Measurements from ENCODE around the gene ME3. TPM values are rescaled to one million over a fixed set of nuclear protein-coding genes. Genes with fewer than 3 reads are reported as not detected.
"Not testable (repeated sequence)": the region's sequence is repeated elsewhere in the genome, so short reads cannot be mapped to it uniquely, and the experiment has no call there.

The ME3 gene
- total RNA-seq, 2 donors from 2014 or later = 2.1 to 2.5 TPM

DNA sequence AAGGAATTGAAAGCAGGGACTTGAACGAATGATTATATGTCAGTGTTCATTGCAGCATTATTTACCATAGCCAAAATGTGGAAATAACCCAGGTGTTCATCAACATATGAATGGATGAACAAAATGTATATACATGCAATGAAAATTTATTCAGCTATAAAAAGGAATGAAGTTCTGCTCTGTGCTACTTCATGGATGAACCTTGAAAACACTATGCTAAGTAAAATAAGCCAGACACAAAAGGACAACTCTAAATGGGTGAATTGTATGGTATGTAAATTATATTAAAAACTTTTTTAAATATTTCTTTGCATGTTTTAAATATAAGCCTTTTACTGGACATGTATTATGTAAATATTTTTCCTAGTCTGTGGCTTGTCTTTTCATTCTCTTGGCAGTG lies 107.0 kb downstream of the ME3 start:
- Mint-ChIP-seq H3K27ac (no peak overlapping the region), H3K36me3 (ENCODE audit: insufficient read depth in 2 of 2) (no peaks in the 10 kb centered on the region)
- no peak for ATAC-seq (replicated peaks in 1 of 2)

GRCh38 chr11:86562842-86563241 lies 109.6 kb downstream of the ME3 start:
- H3K9me3 Mint-ChIP-seq; H3K4me3 Mint-ChIP-seq; H3K27me3 Mint-ChIP-seq (ENCODE audit: low read depth); ATAC-seq (replicated peaks in 1 of 2); DNase-seq; H3K36me3 Mint-ChIP-seq (ENCODE audit: insufficient read depth in 2 of 2); H3K27ac Mint-ChIP-seq; H3K4me1 Mint-ChIP-seq (ENCODE audit: low read depth): not testable (repeated sequence)

More for the DNA sequence above, 107.0 kb downstream of the ME3 start:
- Mint-ChIP-seq H3K4me1 (ENCODE audit: low read depth) (no peaks in the 10 kb centered on the region), H3K27me3 (ENCODE audit: low read depth) (peaks cover 7% of the 10 kb centered on the region), H3K9me3 (peaks cover 0 to 6% of the 10 kb centered on the region in 2 donors), H3K4me3 (no peak overlapping the region)
- DNase-seq = no peak

- Mint-ChIP-seq H3K9me3 (peaks cover 0 to 9% of the 10 kb centered on the region in 2 donors), H3K27ac (no peak overlapping the region), H3K4me1 (ENCODE audit: low read depth) (no peaks in the 10 kb centered on the region), H3K4me3 (no peak overlapping the region), H3K36me3 (ENCODE audit: insufficient read depth in 2 of 2) (no peaks in the 10 kb centered on the region), H3K27me3 (ENCODE audit: low read depth) (peaks cover 7% of the 10 kb centered on the region)
- ATAC-seq (replicated peaks in 1 of 2) = no peak
- DNase-seq = no peak
These were observed 113.0 kb downstream of the ME3 start for GRCh38 chr11:86559311-86559945.

DNA sequence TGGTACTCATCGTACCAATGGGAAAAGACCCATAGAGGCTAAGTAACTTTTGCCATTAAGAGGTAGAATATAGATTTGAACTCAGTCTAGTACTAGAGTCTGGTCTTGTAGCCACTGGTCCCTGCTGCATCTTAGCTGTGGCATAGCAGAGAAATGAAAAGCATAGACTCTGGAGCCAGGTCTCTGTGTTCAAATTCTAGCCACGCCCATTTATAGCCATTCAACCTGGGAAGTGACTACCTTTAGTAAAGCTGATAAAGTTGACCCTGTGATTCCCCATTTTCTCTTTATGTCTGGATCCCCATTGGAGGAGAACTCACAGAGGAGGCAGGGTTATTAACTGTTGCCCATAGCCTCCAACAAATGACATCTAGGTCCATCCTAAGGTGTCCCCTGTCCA lies 113.6 kb downstream of the ME3 start:
- H3K4me3 Mint-ChIP-seq = no peak overlapping the region
- peaks cover 7% of the 10 kb centered on the region for H3K27me3 Mint-ChIP-seq (ENCODE audit: low read depth)
- ATAC-seq (replicated peaks in 1 of 2) = no peak
- no peak overlapping the region for H3K27ac Mint-ChIP-seq
- H3K36me3 Mint-ChIP-seq (ENCODE audit: insufficient read depth in 2 of 2) = no peaks in the 10 kb centered on the region
- H3K9me3 Mint-ChIP-seq = peaks cover 0 to 9% of the 10 kb centered on the region in 2 donors
- DNase-seq = no peak
- no peaks in the 10 kb centered on the region for H3K4me1 Mint-ChIP-seq (ENCODE audit: low read depth)

- Mint-ChIP-seq H3K9me3 (peaks cover 0 to 9% of the 10 kb centered on the region in 2 donors), H3K4me1 (ENCODE audit: low read depth) (no peaks in the 10 kb centered on the region), H3K4me3 (no peak overlapping the region), H3K27me3 (ENCODE audit: low read depth) (peaks cover 6% of the 10 kb centered on the region), H3K27ac (no peak overlapping the region), H3K36me3 (ENCODE audit: insufficient read depth in 2 of 2) (no peaks in the 10 kb centered on the region)
- ATAC-seq (replicated peaks in 1 of 2) (no peak), DNase-seq (no peak)
These were observed 114.2 kb downstream of the ME3 start for GRCh38 chr11:86558207-86558606.

GRCh38 chr11:86555866-86556265 lies 116.5 kb downstream of the ME3 start:
- DNase-seq (no peak), ATAC-seq (replicated peaks in 1 of 2) (no peak)
- Mint-ChIP-seq H3K27me3 (ENCODE audit: low read depth) (no peaks in the 10 kb centered on the region), H3K9me3 (peaks cover 0 to 3% of the 10 kb centered on the region in 2 donors), H3K4me3 (no peak overlapping the region), H3K36me3 (ENCODE audit: insufficient read depth in 2 of 2) (no peaks in the 10 kb centered on the region), H3K4me1 (ENCODE audit: low read depth) (no peaks in the 10 kb centered on the region), H3K27ac (no peak overlapping the region)

GRCh38 chr11:86555401-86555800 lies 117.0 kb downstream of the ME3 start:
- ATAC-seq (replicated peaks in 1 of 2) = no peak
- H3K4me3 Mint-ChIP-seq = no peak overlapping the region
- H3K4me1 Mint-ChIP-seq (ENCODE audit: low read depth) = no peaks in the 10 kb centered on the region
- H3K27me3 Mint-ChIP-seq (ENCODE audit: low read depth) = no peaks in the 10 kb centered on the region
- no peak for DNase-seq
- H3K36me3 Mint-ChIP-seq (ENCODE audit: insufficient read depth in 2 of 2) = no peaks in the 10 kb centered on the region
- peaks cover 0 to 3% of the 10 kb centered on the region in 2 donors for H3K9me3 Mint-ChIP-seq
- H3K27ac Mint-ChIP-seq = no peak overlapping the region

- no peak overlapping the region for H3K4me3 Mint-ChIP-seq
- ATAC-seq (replicated peaks in 1 of 2) (no peak), DNase-seq (no peak)
- H3K36me3 Mint-ChIP-seq (ENCODE audit: insufficient read depth in 2 of 2) = no peaks in the 10 kb centered on the region
- H3K9me3 Mint-ChIP-seq = no peaks in the 10 kb centered on the region
- H3K27ac Mint-ChIP-seq = no peak overlapping the region
- H3K4me1 Mint-ChIP-seq (ENCODE audit: low read depth) = no peaks in the 10 kb centered on the region
- no peaks in the 10 kb centered on the region for H3K27me3 Mint-ChIP-seq (ENCODE audit: low read depth)
These were observed 119.2 kb downstream of the ME3 start for GRCh38 chr11:86553265-86553664.

- Mint-ChIP-seq H3K27ac (no peak overlapping the region), H3K9me3 (peaks cover 0 to under 1% of the 10 kb centered on the region in 2 donors), H3K4me1 (ENCODE audit: low read depth) (no peaks in the 10 kb centered on the region), H3K4me3 (no peak overlapping the region), H3K36me3 (ENCODE audit: insufficient read depth in 2 of 2) (no peaks in the 10 kb centered on the region), H3K27me3 (ENCODE audit: low read depth) (no peaks in the 10 kb centered on the region)
- DNase-seq (no peak), ATAC-seq (replicated peaks in 1 of 2) (no peak)
These were observed 120.9 kb downstream of the ME3 start for GRCh38 chr11:86551288-86552092.

DNA sequence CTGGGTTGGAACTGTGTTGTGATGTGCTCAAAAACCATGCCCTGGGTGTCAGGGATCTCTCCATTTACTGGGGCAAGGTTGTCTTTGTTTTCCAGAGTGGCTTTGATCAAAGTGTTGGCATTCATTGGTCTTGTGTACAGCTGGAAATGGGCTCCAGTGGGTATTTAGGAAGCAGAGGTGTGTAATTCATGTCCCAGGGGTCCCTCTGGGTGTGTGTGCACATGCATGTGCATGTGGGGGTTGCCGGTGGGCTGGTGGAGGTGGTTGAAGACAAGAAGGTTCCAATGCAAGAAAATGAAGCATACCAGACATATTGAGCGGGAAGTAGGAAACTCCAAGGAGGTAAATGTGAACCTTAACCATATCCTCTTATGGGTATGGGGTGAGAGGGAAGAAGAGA lies 121.7 kb downstream of the ME3 start:
- H3K27ac Mint-ChIP-seq = no peak overlapping the region
- ATAC-seq (replicated peaks in 1 of 2) (no peak), DNase-seq (no peak)
- H3K4me1 Mint-ChIP-seq (ENCODE audit: low read depth) = no peaks in the 10 kb centered on the region
- H3K36me3 Mint-ChIP-seq (ENCODE audit: insufficient read depth in 2 of 2) = no peaks in the 10 kb centered on the region
- H3K4me3 Mint-ChIP-seq = no peak overlapping the region
- H3K9me3 Mint-ChIP-seq = peaks cover 0 to 2% of the 10 kb centered on the region in 2 donors
- no peaks in the 10 kb centered on the region for H3K27me3 Mint-ChIP-seq (ENCODE audit: low read depth)

- ATAC-seq (replicated peaks in 1 of 2) (no peak), DNase-seq (no peak)
- H3K4me3 Mint-ChIP-seq = no peak overlapping the region
- H3K36me3 Mint-ChIP-seq (ENCODE audit: insufficient read depth in 2 of 2) = no peaks in the 10 kb centered on the region
- H3K27me3 Mint-ChIP-seq (ENCODE audit: low read depth) = peaks cover 1% of the 10 kb centered on the region
- no peak overlapping the region for H3K27ac Mint-ChIP-seq
- no peaks in the 10 kb centered on the region for H3K4me1 Mint-ChIP-seq (ENCODE audit: low read depth)
- H3K9me3 Mint-ChIP-seq = peaks cover 0 to 2% of the 10 kb centered on the region in 2 donors
These were observed 124.0 kb downstream of the ME3 start for GRCh38 chr11:86548271-86548917.

GRCh38 chr11:86547727-86548126 lies 124.7 kb downstream of the ME3 start:
- no peak for DNase-seq
- H3K27me3 Mint-ChIP-seq (ENCODE audit: low read depth) = peaks cover 7% of the 10 kb centered on the region
- no peak for ATAC-seq (replicated peaks in 1 of 2)
- H3K27ac Mint-ChIP-seq = no peak overlapping the region
- H3K4me3 Mint-ChIP-seq = no peak overlapping the region
- H3K36me3 Mint-ChIP-seq (ENCODE audit: insufficient read depth in 2 of 2) = no peaks in the 10 kb centered on the region
- peaks cover 0 to 2% of the 10 kb centered on the region in 2 donors for H3K9me3 Mint-ChIP-seq
- H3K4me1 Mint-ChIP-seq (ENCODE audit: low read depth) = no peaks in the 10 kb centered on the region

DNA sequence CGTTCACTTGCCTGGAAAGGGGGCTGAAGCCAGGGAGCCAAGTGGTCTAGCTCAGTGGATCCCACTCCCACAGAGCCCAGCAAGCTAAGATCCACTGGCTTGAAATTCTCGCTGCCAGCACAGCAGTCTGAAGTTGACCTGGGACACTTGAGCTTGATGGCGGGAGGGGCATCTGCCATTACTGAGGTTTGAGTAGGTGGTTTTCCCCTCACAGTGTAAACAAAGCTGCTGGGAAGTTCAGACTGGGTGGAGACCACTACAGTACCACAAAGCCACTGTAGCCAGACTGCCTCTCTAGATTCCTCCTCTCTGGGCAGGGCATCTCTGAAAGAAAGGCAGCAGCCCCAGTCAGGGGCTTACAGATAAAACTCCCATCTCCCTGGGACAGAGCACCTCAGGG lies 131.1 kb downstream of the ME3 start:
- H3K36me3 Mint-ChIP-seq (ENCODE audit: insufficient read depth in 2 of 2); H3K27ac Mint-ChIP-seq; H3K9me3 Mint-ChIP-seq; DNase-seq; ATAC-seq (replicated peaks in 1 of 2); H3K4me1 Mint-ChIP-seq (ENCODE audit: low read depth); H3K4me3 Mint-ChIP-seq: not testable (repeated sequence)
- peaks cover 13% of the 10 kb centered on the region for H3K27me3 Mint-ChIP-seq (ENCODE audit: low read depth)
